Renal cortex interstitium (tissue), 11 donors: Measurements from ENCODE around the gene RCOR2. TPM values are rescaled to one million over a fixed set of nuclear protein-coding genes. Genes with fewer than 3 reads are reported as not detected.

ENCODE experiments used
- DNase-seq, 11 donors: peaks; one replicate each; pipeline ENCODE4 v3.0.0-alpha.2; 2013; ENCODE audit warnings: low read depth in 9 of 11, low spot score in 4 of 11; ENCODE audit errors: extremely low read depth in 1 of 11
- polyA plus RNA-seq, 3 donors: library from polyadenylated mRNA; unstranded; fragments of 120-200 nt; gene quantifications; one replicate each; pipeline ENCODE4 v1.2.1, GENCODE V29; 2013; ENCODE audit not compliant: insufficient read length in 3 of 3

Gene RCOR2
- polyA plus RNA-seq, 3 donors = 11.0 to 15.6 (median 12.8) TPM

DNA sequence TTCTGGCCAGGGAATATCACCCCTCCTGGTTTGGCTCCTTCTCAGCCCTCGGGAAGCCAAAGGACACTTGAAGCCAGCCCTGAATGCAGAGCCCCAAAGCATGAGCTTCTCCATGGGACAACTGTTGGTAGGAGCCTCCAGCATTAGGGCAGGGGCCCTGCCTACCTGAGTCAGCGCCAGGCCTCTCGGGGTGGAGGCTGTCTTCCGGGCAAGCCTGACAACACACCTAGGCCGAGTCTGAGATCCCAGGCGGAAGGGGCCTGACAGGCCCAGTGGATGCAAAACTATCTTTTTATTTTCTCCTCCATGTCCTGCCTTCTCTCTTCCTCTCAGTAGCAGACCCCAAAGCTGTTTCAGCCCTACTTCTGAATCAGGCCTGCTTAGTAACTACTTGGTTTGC is 27.6 kb downstream of the RCOR2 start:
- DNase-seq = no peak

GRCh38 chr11:63888170-63889086 is 28.5 kb downstream of the RCOR2 start:
- no peak for DNase-seq

- no peak for DNase-seq
Measured at GRCh38 chr11:63887386-63887999, 29.5 kb downstream of the RCOR2 start.

GRCh38 chr11:63884196-63884932 is 32.6 kb downstream of the RCOR2 start:
- DNase-seq = no peak

DNA sequence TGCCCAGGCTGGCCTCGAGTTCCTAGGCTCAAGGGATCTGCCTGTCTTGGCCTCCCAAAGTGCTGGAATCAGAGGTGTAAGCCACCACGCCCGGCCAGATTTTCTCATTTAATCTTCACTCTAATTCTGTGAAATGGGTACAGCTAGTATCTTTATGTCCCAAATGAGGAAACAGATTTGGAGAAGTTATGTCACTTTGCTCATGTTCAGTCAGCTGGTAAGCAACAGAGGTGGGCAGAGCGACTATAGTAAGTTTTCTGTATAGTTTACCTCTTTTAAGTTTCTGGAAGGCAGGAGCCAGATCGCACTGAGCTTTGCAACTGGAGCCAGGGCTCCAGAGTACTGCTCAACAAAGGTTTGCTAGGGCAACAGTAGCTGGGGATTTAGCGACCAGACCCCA is 33.2 kb downstream of the RCOR2 start:
- DNase-seq = no peak

DNA sequence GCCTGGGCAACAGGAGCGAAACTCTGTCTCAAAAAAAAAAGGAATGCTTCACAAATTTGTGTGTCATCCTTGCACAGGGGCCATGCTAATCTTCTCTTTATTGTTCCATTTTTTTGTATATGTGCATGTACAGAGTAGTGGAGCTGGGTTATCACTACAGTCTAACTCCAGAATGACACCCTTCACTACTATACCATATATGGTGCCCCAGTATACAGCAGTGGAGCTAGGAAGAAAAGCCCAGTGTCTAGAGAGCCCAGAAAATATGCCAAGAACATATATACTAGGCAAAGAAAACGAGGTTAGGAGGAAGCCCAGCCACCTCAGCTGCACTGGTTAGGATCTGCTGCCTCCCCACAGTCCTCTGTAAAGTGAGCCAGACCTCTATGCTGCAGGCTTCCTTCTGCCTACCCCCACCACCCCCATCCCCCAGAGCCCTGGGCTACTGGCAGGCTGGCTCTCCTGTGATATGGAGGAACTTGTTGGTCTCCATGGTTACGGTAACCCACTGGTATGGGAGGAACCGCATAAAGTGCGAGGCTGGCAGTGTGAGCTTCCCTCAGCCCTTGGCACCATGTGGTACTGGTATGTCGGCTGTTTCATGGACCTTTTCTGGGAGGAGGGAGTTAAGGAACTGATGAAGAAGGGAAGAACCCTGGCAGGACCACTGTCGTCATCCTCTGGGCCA is 34.3 kb downstream of the RCOR2 start:
- DNase-seq = no peak

DNA sequence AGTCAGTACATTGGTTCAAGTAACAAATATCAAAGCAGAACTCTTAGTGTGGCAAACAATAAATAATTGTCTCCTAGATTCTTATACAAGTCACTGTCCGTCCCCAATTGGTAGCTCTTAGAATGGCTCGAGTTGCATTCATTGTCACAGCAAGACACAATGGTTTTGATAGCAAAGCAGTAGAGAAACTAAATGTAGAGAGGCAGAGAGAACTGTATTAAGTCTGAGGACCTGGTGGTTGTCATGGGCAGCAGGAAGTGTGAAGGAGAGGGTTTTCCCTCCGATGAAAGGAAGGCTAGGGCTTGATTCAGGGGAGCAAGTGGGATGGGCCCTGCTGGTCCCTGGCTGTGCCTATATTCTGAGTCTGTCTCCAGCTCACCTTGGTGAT is 36.6 kb downstream of the RCOR2 start:
- no peak for DNase-seq

GRCh38 chr11:63879598-63880402 is 37.2 kb downstream of the RCOR2 start:
- no peak for DNase-seq

- DNase-seq = no peak
Measured at GRCh38 chr11:63877658-63878241, 39.2 kb downstream of the RCOR2 start.

DNA sequence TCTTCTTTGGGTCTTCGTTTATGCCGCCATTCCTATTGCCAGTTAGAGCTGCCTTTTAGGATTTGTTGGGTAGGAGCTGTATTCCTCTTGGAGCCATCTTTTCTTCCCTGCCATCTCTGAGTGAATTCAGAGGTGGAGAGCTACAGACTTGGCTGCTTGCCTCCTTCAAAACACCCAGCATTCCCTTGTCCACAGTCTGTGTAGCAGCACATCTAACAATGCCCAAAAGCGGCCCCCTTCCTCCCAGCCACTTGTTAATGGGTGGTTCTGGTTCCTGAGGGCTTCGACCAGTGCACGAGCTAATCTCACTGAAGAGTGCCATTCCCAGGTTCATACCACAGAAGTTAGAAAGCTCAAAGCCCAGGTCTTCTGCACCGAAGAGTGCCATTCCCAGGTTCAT is 40.3 kb downstream of the RCOR2 start:
- DNase-seq = no peak

DNA sequence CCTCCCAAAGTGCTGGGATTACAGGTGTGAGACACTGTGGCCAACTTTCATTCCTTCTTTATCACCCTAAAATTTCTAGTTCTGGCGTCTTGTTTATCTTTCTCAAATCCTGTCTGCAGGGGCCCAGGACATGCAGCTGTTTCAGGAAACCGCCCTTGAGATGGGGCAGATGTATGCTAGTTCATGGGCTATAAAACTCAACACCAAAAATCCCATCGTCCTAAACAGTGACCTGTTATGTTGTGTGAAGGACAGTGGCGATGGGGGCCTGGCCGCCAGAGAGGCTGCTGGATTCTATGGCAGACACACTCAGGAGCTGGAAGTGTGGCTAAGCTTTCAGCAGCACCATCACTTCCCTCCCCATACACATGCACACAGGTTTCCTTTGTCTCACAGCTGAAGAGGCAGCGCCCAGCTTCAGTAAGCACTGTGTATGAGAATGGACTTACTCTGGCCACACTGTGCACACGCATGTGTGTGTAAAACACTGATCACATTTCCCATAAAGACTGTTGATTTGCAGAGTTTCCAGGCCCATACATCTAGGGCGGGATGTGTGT is 41.4 kb downstream of the RCOR2 start:
- DNase-seq = no peak

DNA sequence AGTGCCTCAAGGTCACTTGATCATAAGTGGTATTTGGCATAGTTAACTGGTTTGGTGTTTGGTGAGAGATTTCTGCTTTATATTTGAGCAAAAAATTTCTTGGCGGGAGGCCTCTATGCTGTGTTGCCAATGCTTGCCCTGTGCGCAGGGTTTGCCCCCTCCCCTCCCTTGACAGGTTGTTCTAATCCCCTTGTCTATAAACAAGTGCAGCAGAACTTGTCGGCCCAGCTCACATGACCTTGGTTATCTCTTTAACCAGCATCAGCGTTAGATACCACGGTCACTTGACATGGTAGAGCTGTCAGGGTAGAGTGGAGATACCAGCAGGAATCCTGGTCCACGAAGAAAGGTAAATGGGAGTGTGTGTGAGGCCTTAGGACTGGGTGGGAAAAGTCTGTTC is 42.5 kb downstream of the RCOR2 start:
- DNase-seq = no peak

GRCh38 chr11:63873311-63873710 is 43.7 kb downstream of the RCOR2 start:
- no peak for DNase-seq

DNA sequence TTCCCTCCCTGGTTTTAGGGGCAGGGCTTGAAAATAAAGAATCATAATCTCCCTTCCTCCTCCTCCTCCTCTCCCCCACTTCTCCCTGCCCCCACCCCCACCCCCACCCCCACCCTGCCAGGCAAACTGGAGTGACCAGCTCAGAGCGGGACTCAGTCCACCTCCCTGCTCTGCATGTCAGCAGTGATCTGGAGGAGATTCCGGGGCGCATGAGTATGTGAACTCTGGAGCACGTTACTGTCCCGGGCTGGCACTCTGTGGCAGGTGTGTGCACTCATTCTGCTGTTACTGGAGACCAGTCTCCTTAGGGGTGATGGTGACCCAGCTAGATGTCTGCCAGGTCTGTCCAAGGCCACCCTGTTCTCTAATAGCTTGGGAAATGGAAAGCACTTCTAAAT is 44.2 kb downstream of the RCOR2 start:
- DNase-seq = no peak

GRCh38 chr11:63871962-63872799 is 44.8 kb downstream of the RCOR2 start:
- DNase-seq = peak in 9 of 11 donors; percentile 44 to 81 (median 63)

GRCh38 chr11:63870351-63871140 is 46.4 kb downstream of the RCOR2 start:
- no peak for DNase-seq
